ENCODE results near the gene NEAT1.

DNA sequence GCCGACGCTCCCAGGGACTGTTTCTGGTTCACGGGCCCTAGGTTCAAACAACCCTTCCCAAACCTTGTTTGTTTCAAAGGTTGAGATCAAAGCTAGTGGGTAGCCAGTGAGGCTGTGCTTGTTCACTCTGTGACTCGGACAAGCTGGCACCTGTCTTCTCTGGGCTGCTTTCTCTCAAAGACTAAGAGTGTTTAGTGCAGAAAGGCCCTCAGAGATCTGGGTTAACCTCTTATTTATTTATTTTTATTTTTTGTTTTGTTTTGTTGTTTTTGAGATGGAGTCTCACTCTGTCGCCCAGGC, 63.3 kb downstream of the NEAT1 start:
- TF ChIP-seq, protein P1, sequence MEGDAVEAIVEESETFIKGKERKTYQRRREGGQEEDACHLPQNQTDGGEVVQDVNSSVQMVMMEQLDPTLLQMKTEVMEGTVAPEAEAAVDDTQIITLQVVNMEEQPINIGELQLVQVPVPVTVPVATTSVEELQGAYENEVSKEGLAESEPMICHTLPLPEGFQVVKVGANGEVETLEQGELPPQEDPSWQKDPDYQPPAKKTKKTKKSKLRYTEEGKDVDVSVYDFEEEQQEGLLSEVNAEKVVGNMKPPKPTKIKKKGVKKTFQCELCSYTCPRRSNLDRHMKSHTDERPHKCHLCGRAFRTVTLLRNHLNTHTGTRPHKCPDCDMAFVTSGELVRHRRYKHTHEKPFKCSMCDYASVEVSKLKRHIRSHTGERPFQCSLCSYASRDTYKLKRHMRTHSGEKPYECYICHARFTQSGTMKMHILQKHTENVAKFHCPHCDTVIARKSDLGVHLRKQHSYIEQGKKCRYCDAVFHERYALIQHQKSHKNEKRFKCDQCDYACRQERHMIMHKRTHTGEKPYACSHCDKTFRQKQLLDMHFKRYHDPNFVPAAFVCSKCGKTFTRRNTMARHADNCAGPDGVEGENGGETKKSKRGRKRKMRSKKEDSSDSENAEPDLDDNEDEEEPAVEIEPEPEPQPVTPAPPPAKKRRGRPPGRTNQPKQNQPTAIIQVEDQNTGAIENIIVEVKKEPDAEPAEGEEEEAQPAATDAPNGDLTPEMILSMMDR (conservative IDR thresholded peaks at IDR 0.05; ENCODE audit: low read length) = no peak
- no peak for TF ChIP-seq EZH2phosphoT487 (IDR thresholded peaks at IDR 0.05; ENCODE audit: borderline replicate concordance)
